Left renal pelvis (tissue), 4 donors: ENCODE data around the gene PPME1. TPM values are rescaled to one million over a fixed set of nuclear protein-coding genes. Genes with fewer than 3 reads are reported as not detected.

Experiments used
- DNase-seq, 4 donors: peaks; one replicate each; pipeline ENCODE4 v3.0.0-alpha.2; 2013; ENCODE audit warnings: low read depth in 4 of 4, low spot score in 3 of 4
- polyA plus RNA-seq, 4 donors: library from polyadenylated mRNA; unstranded; fragments of 120-200 nt; gene quantifications; one replicate each; pipeline ENCODE4 v1.2.1, GENCODE V29; 2013; ENCODE audit not compliant: insufficient read length in 4 of 4

Gene PPME1
- polyA plus RNA-seq, 4 donors, result 35.0 to 43.4 (median 40.0) TPM

- no peak for DNase-seq
Measured at GRCh38 chr11:74157169-74157568, 13.9 kb upstream of the PPME1 start.

- DNase-seq, result no peak
Measured at GRCh38 chr11:74159642-74160041, 11.4 kb upstream of the PPME1 start.

- DNase-seq, result no peak
Measured at GRCh38 chr11:74162681-74163467, 8.2 kb upstream of the PPME1 start.

- DNase-seq, result no peak
Measured at GRCh38 chr11:74168838-74169237, 2.3 kb upstream of the PPME1 start.

GRCh38 chr11:74169738-74170458 lies 1.2 kb upstream of the PPME1 start:
- DNase-seq, result no peak

GRCh38 chr11:74171630-74171968 lies 510 bp downstream of the PPME1 start:
- no peak for DNase-seq

- no peak for DNase-seq
Measured at GRCh38 chr11:74171997-74172396, 908 bp downstream of the PPME1 start.

- no peak for DNase-seq
Measured at GRCh38 chr11:74175920-74176319, 4.8 kb downstream of the PPME1 start.

- no peak for DNase-seq
Measured at GRCh38 chr11:74179234-74180052, 8.4 kb downstream of the PPME1 start.

- no peak for DNase-seq
Measured at GRCh38 chr11:74182635-74183034, 11.5 kb downstream of the PPME1 start.

- DNase-seq, result no peak
Measured at GRCh38 chr11:74185285-74185684, 14.2 kb downstream of the PPME1 start.

GRCh38 chr11:74185695-74186094 lies 14.6 kb downstream of the PPME1 start:
- DNase-seq, result no peak

- DNase-seq, result no peak
Measured at GRCh38 chr11:74195828-74196227, 24.7 kb downstream of the PPME1 start.

GRCh38 chr11:74196781-74197486 lies 25.8 kb downstream of the PPME1 start:
- DNase-seq, result no peak

- no peak for DNase-seq
Measured at GRCh38 chr11:74203966-74204365, 32.9 kb downstream of the PPME1 start.

GRCh38 chr11:74204701-74205100 lies 33.6 kb downstream of the PPME1 start:
- DNase-seq, result no peak

GRCh38 chr11:74205181-74205580 lies 34.1 kb downstream of the PPME1 start:
- DNase-seq, result no peak

- DNase-seq, result no peak
Measured at GRCh38 chr11:74206746-74207145, 35.7 kb downstream of the PPME1 start.

GRCh38 chr11:74208507-74208906 lies 37.4 kb downstream of the PPME1 start:
- no peak for DNase-seq

GRCh38 chr11:74212533-74212932 lies 41.4 kb downstream of the PPME1 start:
- DNase-seq, result no peak

GRCh38 chr11:74220376-74220775 lies 49.3 kb downstream of the PPME1 start:
- no peak for DNase-seq
